ENCODE results near the gene SYNGR4. TPM values are rescaled to one million over a fixed set of nuclear protein-coding genes. Genes with fewer than 3 reads are reported as not detected.
A peak's percentile ranks its signal among the peaks of the same experiment; 100 is the strongest.

The SYNGR4 gene
- total RNA-seq, 1 experiment from 2014 or later: not detected

GRCh38 chr19:48391100-48392005 lies 27.2 kb downstream of the SYNGR4 start, which contains the start of gene KDELR1 (continued):
- TF ChIP-seq NR3C1 (CRISPR knock-in tag; conservative IDR thresholded peaks at IDR 0.05; ENCODE audit: low read depth) (no peak), CBFB (CRISPR knock-in tag; IDR thresholded peaks at IDR 0.05; ENCODE audit: low read depth) (no peak), PRDM15 (CRISPR knock-in tag; IDR thresholded peaks at IDR 0.05) (0 out of 2 replicates have a peak, but pooled peaks have one; percentile 47), JAZF1 (CRISPR knock-in tag; IDR thresholded peaks at IDR 0.05) (no peak), ZNF416 (CRISPR knock-in tag; IDR thresholded peaks at IDR 0.05) (no peak), ARID4B (CRISPR knock-in tag; IDR thresholded peaks at IDR 0.05; ENCODE audit: borderline replicate concordance) (no peak), ZNF671 (CRISPR knock-in tag; IDR thresholded peaks at IDR 0.05) (no peak), JUN (CRISPR knock-in tag; IDR thresholded peaks at IDR 0.05) (no peak; the same call in 1 of the 2 replicates), E2F5 (CRISPR knock-in tag; IDR thresholded peaks at IDR 0.05) (0 out of 2 replicates have a peak, but pooled peaks have one; percentile 12), ZNF138 (CRISPR knock-in tag; conservative IDR thresholded peaks at IDR 0.05) (no peak), SP1 (CRISPR knock-in tag; conservative IDR thresholded peaks at IDR 0.05) (peak; percentile 91), HMGA2 (CRISPR knock-in tag; IDR thresholded peaks at IDR 0.05) (no peak), CREM (CRISPR knock-in tag; IDR thresholded peaks at IDR 0.05) (no peak), ZBTB43 (CRISPR knock-in tag; IDR thresholded peaks at IDR 0.05) (no peak), TEAD1 (CRISPR knock-in tag; IDR thresholded peaks at IDR 0.05) (no peak), EMX1 (CRISPR knock-in tag; IDR thresholded peaks at IDR 0.05) (no peak), IRF2 (CRISPR knock-in tag; IDR thresholded peaks at IDR 0.05; ENCODE audit: borderline replicate concordance, low read depth) (no peak)
- TF ChIP-seq, protein P1, sequence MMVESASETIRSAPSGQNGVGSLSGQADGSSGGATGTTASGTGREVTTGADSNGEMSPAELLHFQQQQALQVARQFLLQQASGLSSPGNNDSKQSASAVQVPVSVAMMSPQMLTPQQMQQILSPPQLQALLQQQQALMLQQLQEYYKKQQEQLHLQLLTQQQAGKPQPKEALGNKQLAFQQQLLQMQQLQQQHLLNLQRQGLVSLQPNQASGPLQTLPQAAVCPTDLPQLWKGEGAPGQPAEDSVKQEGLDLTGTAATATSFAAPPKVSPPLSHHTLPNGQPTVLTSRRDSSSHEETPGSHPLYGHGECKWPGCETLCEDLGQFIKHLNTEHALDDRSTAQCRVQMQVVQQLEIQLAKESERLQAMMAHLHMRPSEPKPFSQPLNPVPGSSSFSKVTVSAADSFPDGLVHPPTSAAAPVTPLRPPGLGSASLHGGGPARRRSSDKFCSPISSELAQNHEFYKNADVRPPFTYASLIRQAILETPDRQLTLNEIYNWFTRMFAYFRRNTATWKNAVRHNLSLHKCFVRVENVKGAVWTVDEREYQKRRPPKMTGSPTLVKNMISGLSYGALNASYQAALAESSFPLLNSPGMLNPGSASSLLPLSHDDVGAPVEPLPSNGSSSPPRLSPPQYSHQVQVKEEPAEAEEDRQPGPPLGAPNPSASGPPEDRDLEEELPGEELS (CRISPR knock-in tag; IDR thresholded peaks at IDR 0.05): 0 out of 2 replicates have a peak, but pooled peaks have one; percentile 12
- TF ChIP-seq, protein P2, sequence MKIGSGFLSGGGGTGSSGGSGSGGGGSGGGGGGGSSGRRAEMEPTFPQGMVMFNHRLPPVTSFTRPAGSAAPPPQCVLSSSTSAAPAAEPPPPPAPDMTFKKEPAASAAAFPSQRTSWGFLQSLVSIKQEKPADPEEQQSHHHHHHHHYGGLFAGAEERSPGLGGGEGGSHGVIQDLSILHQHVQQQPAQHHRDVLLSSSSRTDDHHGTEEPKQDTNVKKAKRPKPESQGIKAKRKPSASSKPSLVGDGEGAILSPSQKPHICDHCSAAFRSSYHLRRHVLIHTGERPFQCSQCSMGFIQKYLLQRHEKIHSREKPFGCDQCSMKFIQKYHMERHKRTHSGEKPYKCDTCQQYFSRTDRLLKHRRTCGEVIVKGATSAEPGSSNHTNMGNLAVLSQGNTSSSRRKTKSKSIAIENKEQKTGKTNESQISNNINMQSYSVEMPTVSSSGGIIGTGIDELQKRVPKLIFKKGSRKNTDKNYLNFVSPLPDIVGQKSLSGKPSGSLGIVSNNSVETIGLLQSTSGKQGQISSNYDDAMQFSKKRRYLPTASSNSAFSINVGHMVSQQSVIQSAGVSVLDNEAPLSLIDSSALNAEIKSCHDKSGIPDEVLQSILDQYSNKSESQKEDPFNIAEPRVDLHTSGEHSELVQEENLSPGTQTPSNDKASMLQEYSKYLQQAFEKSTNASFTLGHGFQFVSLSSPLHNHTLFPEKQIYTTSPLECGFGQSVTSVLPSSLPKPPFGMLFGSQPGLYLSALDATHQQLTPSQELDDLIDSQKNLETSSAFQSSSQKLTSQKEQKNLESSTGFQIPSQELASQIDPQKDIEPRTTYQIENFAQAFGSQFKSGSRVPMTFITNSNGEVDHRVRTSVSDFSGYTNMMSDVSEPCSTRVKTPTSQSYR (CRISPR knock-in tag; IDR thresholded peaks at IDR 0.05): no peak
- TF ChIP-seq, protein P3, sequence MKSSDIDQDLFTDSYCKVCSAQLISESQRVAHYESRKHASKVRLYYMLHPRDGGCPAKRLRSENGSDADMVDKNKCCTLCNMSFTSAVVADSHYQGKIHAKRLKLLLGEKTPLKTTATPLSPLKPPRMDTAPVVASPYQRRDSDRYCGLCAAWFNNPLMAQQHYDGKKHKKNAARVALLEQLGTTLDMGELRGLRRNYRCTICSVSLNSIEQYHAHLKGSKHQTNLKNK (CRISPR knock-in tag; IDR thresholded peaks at IDR 0.05): no peak
- TF ChIP-seq, protein P4, sequence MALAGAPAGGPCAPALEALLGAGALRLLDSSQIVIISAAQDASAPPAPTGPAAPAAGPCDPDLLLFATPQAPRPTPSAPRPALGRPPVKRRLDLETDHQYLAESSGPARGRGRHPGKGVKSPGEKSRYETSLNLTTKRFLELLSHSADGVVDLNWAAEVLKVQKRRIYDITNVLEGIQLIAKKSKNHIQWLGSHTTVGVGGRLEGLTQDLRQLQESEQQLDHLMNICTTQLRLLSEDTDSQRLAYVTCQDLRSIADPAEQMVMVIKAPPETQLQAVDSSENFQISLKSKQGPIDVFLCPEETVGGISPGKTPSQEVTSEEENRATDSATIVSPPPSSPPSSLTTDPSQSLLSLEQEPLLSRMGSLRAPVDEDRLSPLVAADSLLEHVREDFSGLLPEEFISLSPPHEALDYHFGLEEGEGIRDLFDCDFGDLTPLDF (CRISPR knock-in tag; IDR thresholded peaks at IDR 0.05): peak; percentile 65; the same call in 1 of the 2 replicates

Data from WTC11 (cell line).